ENCODE data around the gene MYO18A. TPM values are rescaled to one million over a fixed set of nuclear protein-coding genes. Genes with fewer than 3 reads are reported as not detected.

MYO18A gene
- total RNA-seq, 1 experiment from 2014 or later, result 37.2 TPM

- CTCF ChIA-PET, result interaction anchor here (2.0 to 4.8 kb wide), 3 partner anchors 9 to 160 kb away, joined by 21 to 110 read pairs (median 28); no protein-coding TSS in a partner anchor
- POLR2A ChIA-PET, result interaction anchor here (0.6 kb wide), 1 partner anchor 160 kb away, joined by 3 read pairs; no protein-coding TSS in a partner anchor
- Histone ChIP-seq H3K4me1 (ENCODE audit: control insufficient read depth in 1 of 2, insufficient read depth in 2 of 2, low read length in 2 of 2) (peaks cover 14 to 21% of the 10 kb centered on the region in 2 experiments; a peak in 3 of 4 replicates), H2AFZ (ENCODE audit: low read depth, low read length, poor library complexity, severe bottlenecking) (no peak overlapping the region), H3K9ac (ENCODE audit: low read length) (no peak overlapping the region), H3K27ac (ENCODE audit: low read depth, low read length) (peak overlapping the region; percentile 16; the same call in 1 of the 2 replicates), H3K27me3 (ENCODE audit: insufficient read depth, low read length) (no peaks in the 10 kb centered on the region), H3K36me3 (ENCODE audit: control insufficient read depth in 1 of 2, insufficient read depth in 2 of 2, low read length in 2 of 2) (no peaks in the 10 kb centered on the region), H3K9me2 (ENCODE audit: insufficient read depth) (no peaks in the 10 kb centered on the region), H3K9me3 (ENCODE audit: control insufficient read depth in 1 of 2, insufficient read depth in 1 of 2, low read depth in 1 of 2, low read length in 2 of 2) (no peaks in the 10 kb centered on the region), H3K4me3 (replicated peaks in 1 of 2; ENCODE audit: low read depth in 1 of 2, low read length in 2 of 2) (no peak overlapping the region), H4K20me1 (ENCODE audit: insufficient read depth) (no peaks in the 10 kb centered on the region), H3K4me2 (ENCODE audit: low read length) (0 out of 2 replicates have a peak overlapping the region, but pooled peaks have one; percentile 34), H3K79me2 (ENCODE audit: insufficient read depth, low read length) (peaks cover 2% of the 10 kb centered on the region; the same call in 1 of the 2 replicates)
- intact Hi-C loops (cut with micrococcal nuclease), result no loop called here
- no peak for ATAC-seq
- DNase-seq (ENCODE audit: low read depth, low spot score), result no peak
- TF ChIP-seq ZNF274 (IDR thresholded peaks at IDR 0.05; ENCODE audit: low read depth, low read length), result no peak
- TF ChIP-seq SRF (IDR thresholded peaks at IDR 0.05; ENCODE audit: low read depth), result no peak
- TF ChIP-seq SIN3A (IDR thresholded peaks at IDR 0.05; ENCODE audit: low read depth), result no peak
- no peak for TF ChIP-seq CEBPB (IDR thresholded peaks at IDR 0.05; ENCODE audit: low read depth)
- no peak for TF ChIP-seq REST (IDR thresholded peaks at IDR 0.05; ENCODE audit: low read depth)
- no TSS peak for BruUV-seq (replicated peaks)
- RAD21 ChIA-PET (ENCODE audit: low non-redundant PET in 1 of 2, low total read pairs in 2 of 2, uncharacterized antibody in 2 of 2, unreplicated experiment in 2 of 2), result interaction anchor here (1.3 to 2.1 kb wide), 3 partner anchors 18 to 94 kb away, joined by 5 to 20 read pairs (median 10); no protein-coding TSS in a partner anchor
These were observed 54.5 kb downstream of the MYO18A start for GRCh38 chr17:29125651-29126050.

All from HCT116 (cell line).